ENCODE results near the gene TCP1.

The TCP1 gene

DNA sequence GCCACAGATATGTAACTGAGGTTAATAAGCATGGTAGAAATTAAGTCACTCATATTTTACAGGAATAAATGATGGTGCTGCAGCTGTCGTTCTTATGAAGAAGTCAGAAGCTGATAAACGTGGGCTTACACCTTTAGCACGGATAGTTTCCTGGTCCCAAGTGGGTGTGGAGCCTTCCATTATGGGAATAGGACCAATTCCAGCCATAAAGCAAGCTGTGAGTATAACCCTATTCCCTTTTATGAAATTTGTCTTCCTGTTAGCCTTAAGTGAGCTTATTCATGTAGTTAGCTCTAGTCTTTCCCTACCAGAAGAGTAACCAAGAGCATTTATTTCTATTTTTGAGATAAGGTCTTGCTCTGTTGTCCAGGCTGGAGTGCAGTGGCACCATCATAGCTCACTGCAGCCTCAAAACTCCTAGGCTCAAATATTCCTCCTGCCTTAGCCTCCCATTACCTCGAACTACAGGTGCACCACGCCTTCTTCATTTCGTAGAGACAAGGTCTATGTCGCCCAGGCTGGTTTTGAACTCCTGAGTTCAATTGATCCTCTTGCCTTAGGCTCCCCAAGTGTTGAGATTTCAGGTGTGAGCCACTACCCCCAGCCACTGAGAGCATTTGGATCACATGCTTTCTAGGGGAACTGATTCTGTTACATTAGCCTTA is 12.0 kb downstream of the TCP1 start:
- H3K27ac Mint-ChIP-seq: no peak overlapping the region
- H3K4me1 Mint-ChIP-seq (ENCODE audit: low read depth): peaks cover 8% of the 10 kb centered on the region
- H3K4me3 Mint-ChIP-seq: no peak overlapping the region
- no peaks in the 10 kb centered on the region for H3K27me3 Mint-ChIP-seq
- no peaks in the 10 kb centered on the region for H3K9me3 Mint-ChIP-seq
- intact Hi-C loops (cut with micrococcal nuclease): loop anchor here (10.0 kb wide), 1 partner anchor 307 kb away; no protein-coding TSS in a partner anchor
- peaks cover 98% of the 10 kb centered on the region for H3K36me3 Mint-ChIP-seq (ENCODE audit: low read depth)

- H3K27ac Mint-ChIP-seq: no peak overlapping the region
- H3K36me3 Mint-ChIP-seq (ENCODE audit: low read depth): peaks cover 98% of the 10 kb centered on the region
- no peak overlapping the region for H3K4me3 Mint-ChIP-seq
- intact Hi-C loops (cut with micrococcal nuclease): loop anchor here (10.0 kb wide), 1 partner anchor 313 kb away; no protein-coding TSS in a partner anchor
- peaks cover 10% of the 10 kb centered on the region for H3K4me1 Mint-ChIP-seq (ENCODE audit: low read depth)
- no peaks in the 10 kb centered on the region for H3K27me3 Mint-ChIP-seq
- H3K9me3 Mint-ChIP-seq: no peaks in the 10 kb centered on the region
These were observed 17.2 kb downstream of the TCP1 start for GRCh38 chr6:159772196-159772595.

- no peaks in the 10 kb centered on the region for H3K27me3 Mint-ChIP-seq
- peaks cover 5% of the 10 kb centered on the region for H3K4me1 Mint-ChIP-seq (ENCODE audit: low read depth)
- peaks cover 97% of the 10 kb centered on the region for H3K36me3 Mint-ChIP-seq (ENCODE audit: low read depth)
- intact Hi-C loops (cut with micrococcal nuclease): no loop called here
- no peak overlapping the region for H3K4me3 Mint-ChIP-seq
- no peaks in the 10 kb centered on the region for H3K9me3 Mint-ChIP-seq
- H3K27ac Mint-ChIP-seq: no peak overlapping the region
These were observed 19.9 kb downstream of the TCP1 start for GRCh38 chr6:159769470-159769869.

- H3K27ac Mint-ChIP-seq: no peak overlapping the region
- intact Hi-C loops (cut with micrococcal nuclease): no loop called here
These were observed 22.5 kb downstream of the TCP1 start for GRCh38 chr6:159766906-159767305.

DNA sequence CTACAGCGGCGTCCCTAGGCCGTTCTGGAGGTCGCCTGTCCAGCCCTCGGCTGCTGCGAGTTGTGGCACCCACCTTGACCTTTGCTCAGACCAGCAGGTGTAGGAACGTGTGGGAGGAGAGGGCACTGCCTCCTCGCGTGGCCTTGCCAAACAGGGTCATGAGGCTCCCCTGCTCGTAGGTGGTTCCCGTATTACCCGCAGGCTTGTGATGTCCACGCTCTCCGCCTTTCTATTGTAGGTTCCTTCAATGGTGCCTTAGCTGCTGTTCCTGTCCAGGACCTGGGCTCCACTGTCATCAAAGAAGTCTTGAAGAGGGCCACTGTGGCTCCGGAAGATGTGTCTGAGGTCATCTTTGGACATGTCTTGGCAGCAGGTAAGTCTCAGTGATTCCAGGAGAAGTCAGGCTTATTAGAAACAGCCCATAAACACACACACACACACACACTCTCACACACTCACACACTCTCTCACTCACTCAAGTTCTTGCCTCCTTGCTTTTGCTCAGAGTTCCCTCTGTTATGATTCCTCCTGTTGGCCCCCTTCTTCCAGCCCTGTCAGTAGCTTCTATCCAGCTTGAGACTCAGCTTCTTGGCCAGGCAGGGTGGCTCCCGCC is 26.6 kb downstream of the TCP1 start:
- intact Hi-C loops (cut with micrococcal nuclease): loop anchor here (1.0 kb wide), 2 partner anchors 27 to 71 kb away; partner anchors contain the start of gene TCP1
- no peaks in the 10 kb centered on the region for H3K9me3 Mint-ChIP-seq
- H3K36me3 Mint-ChIP-seq (ENCODE audit: low read depth): peaks cover 88% of the 10 kb centered on the region
- H3K27me3 Mint-ChIP-seq: no peaks in the 10 kb centered on the region
- H3K27ac Mint-ChIP-seq: peak overlapping the region; percentile 95
- H3K4me3 Mint-ChIP-seq: peak overlapping the region; percentile 95
- H3K4me1 Mint-ChIP-seq (ENCODE audit: low read depth): peaks cover 39% of the 10 kb centered on the region

More at GRCh38 chr6:159766906-159767305, 22.5 kb downstream of the TCP1 start:
- Mint-ChIP-seq H3K9me3 (no peaks in the 10 kb centered on the region), H3K4me1 (ENCODE audit: low read depth) (peaks cover 20% of the 10 kb centered on the region), H3K27me3 (no peaks in the 10 kb centered on the region), H3K36me3 (ENCODE audit: low read depth) (peaks cover 96% of the 10 kb centered on the region), H3K4me3 (no peak overlapping the region)

DNA sequence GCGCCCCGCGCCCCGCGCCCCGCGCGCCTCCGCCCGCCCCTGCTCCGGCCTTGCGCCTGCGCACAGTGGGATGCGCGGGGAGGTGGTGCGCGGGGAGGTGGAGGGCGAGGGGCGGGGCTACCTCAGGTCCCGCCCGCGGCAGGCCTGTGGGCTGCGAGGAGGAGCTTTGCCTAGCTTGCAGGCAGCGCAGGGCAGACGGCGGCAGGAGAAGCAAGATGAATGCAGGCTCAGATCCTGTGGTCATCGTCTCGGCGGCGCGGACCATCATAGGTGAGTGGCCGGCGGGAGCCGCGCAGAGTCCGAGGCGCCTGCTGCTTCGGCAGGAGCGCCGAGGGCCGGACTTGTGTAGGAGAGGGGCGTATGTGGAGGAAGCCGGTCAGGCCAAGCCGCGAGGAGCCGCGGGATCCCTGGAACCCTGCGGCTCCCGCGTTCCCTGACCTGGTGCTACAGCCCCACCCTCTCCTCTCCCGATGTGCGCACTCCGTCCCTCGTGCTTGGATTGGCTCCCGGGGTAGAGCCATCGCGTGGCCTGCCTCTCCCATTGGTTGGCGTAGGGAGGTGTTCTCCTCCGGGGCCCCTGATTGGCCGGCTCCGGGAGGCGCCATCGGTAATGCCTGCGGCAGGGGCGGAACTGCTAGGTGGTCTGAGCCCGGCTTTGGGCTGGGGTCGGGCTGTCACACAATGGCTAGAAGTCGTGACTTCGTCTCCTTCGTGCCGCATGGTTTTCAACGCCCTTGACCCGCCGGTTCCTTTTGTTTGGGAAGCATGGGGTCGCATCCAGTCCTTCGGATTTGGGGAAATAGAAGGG is 27.3 kb downstream of the TCP1 start, which contains the start of gene ACAT2:
Gene ACAT2, plus strand, starts transcription at position 173 of the 808 bp plus-strand sequence. Its CDS starts 43 bp downstream, at position 216.
- intact Hi-C loops (cut with micrococcal nuclease): loop anchor here (1.0 to 2.0 kb wide), 3 partner anchors 27 to 71 kb away; partner anchors contain the start of gene TCP1
- no peaks in the 10 kb centered on the region for H3K27me3 Mint-ChIP-seq
- peaks cover 88% of the 10 kb centered on the region for H3K36me3 Mint-ChIP-seq (ENCODE audit: low read depth)
- H3K27ac Mint-ChIP-seq: peak within 1 kb of the TSS; percentile 95
- peaks cover 39% of the 10 kb centered on the region for H3K4me1 Mint-ChIP-seq (ENCODE audit: low read depth)
- H3K4me3 Mint-ChIP-seq: peak within 1 kb of the TSS; percentile 95
- no peaks in the 10 kb centered on the region for H3K9me3 Mint-ChIP-seq

DNA sequence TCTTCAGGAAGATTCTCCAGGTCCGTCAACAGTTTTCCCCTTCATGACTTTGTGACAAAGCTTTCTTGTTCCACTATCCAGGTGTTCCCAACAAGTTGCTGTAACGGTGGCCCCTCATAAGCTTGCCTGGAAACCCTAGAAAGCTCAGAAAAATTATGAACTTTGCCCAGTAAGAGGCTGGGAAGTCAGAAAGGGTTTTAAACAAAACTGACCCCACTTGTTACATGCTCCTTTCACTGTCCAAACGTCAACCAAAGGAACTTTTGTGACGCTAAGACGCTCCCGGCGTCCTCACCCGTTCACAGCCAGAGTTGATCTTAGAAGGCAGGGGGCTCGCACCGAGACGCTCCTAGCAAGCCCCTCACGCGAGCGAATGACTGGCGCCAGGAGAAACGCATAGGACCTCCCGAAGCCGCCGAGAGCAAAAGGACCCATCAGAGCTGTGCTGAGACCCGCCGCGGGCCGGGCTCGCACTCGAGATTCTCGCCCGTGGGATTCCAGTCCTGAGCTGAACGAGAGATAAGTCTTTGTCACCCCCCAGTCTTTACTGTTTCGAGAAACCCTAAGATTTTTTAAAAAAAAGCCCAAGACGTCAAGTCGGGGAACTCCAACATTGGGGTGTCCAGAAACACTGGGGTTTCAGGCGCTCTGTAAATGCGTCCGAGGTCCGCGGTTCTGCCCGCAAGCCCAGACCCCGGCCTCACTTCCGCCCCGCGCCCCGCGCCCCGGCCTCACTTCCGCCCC is 28.1 kb downstream of the TCP1 start:
- intact Hi-C loops (cut with micrococcal nuclease): loop anchor here (2.0 kb wide), 1 partner anchor 32 kb away; no protein-coding TSS in a partner anchor
- Mint-ChIP-seq H3K27ac (peak overlapping the region; percentile 95), H3K4me1 (ENCODE audit: low read depth) (peaks cover 39% of the 10 kb centered on the region), H3K9me3 (no peaks in the 10 kb centered on the region), H3K27me3 (no peaks in the 10 kb centered on the region), H3K36me3 (ENCODE audit: low read depth) (peaks cover 88% of the 10 kb centered on the region), H3K4me3 (peak overlapping the region; percentile 95)

DNA sequence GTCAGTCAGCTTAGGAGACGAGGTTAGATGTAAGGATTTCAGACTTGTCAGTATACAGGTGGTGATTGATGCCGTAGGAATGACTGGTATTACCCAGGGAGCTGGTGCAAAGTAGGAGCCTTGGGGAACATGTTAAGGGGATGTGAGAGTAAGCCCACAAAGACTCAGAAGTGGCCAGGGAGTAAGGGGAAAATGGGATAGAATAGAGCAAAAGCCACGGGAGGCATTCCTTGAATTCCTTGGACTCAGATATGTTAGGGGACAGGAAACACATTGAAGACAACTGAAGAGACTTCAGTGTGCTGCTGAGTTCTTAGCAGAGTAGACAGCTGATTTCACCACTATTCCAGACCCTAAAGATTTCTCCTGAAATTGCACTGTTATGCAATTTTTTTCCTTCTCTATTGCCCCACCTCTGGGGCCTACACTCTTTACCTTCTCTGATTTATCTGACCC is 28.8 kb downstream of the TCP1 start:
- Mint-ChIP-seq H3K27ac (peak overlapping the region; percentile 95), H3K4me3 (peak overlapping the region; percentile 95), H3K9me3 (no peaks in the 10 kb centered on the region), H3K27me3 (no peaks in the 10 kb centered on the region), H3K4me1 (ENCODE audit: low read depth) (peaks cover 39% of the 10 kb centered on the region), H3K36me3 (ENCODE audit: low read depth) (peaks cover 89% of the 10 kb centered on the region)
- intact Hi-C loops (cut with micrococcal nuclease): loop anchor here (2.0 kb wide), 1 partner anchor 32 kb away; no protein-coding TSS in a partner anchor

- Mint-ChIP-seq H3K4me1 (ENCODE audit: low read depth) (peaks cover 39% of the 10 kb centered on the region), H3K4me3 (no peak overlapping the region), H3K27ac (no peak overlapping the region), H3K27me3 (no peaks in the 10 kb centered on the region), H3K9me3 (no peaks in the 10 kb centered on the region), H3K36me3 (ENCODE audit: low read depth) (peaks cover 89% of the 10 kb centered on the region)
- intact Hi-C loops (cut with micrococcal nuclease): loop anchor here (2.0 kb wide), 1 partner anchor 31 kb away; no protein-coding TSS in a partner anchor
These were observed 29.8 kb downstream of the TCP1 start for GRCh38 chr6:159759645-159760044.

GRCh38 chr6:159758031-159759001 is 31.1 kb downstream of the TCP1 start:
- Mint-ChIP-seq H3K27ac (no peak overlapping the region), H3K9me3 (no peaks in the 10 kb centered on the region), H3K4me1 (ENCODE audit: low read depth) (peaks cover 32% of the 10 kb centered on the region), H3K27me3 (no peaks in the 10 kb centered on the region), H3K36me3 (ENCODE audit: low read depth) (peaks cover 91% of the 10 kb centered on the region), H3K4me3 (no peak overlapping the region)
- intact Hi-C loops (cut with micrococcal nuclease): no loop called here

DNA sequence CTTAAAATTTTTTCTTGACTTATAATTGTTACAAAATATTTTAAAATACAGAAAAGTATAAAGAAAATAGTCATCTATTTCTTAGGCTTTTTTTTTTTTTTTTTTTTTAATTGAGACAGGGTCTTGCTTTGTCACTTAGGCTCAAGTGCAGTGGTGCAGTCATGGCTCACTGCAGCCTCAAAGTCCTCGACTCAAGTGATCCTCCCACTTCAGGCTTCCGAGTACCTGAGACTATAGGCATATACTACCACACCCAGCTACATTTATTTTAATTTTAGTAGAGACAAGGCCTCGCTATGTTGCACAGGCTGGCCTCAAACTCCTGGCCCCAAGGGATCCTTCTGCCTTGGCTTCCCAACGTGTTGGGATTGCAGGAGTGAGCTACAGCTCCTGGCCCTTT is 32.9 kb downstream of the TCP1 start:
- H3K4me1 Mint-ChIP-seq (ENCODE audit: low read depth): peaks cover 23% of the 10 kb centered on the region
- H3K9me3 Mint-ChIP-seq: no peaks in the 10 kb centered on the region
- intact Hi-C loops (cut with micrococcal nuclease): no loop called here
- H3K27ac Mint-ChIP-seq: no peak overlapping the region
- no peaks in the 10 kb centered on the region for H3K27me3 Mint-ChIP-seq
- no peak overlapping the region for H3K4me3 Mint-ChIP-seq
- H3K36me3 Mint-ChIP-seq (ENCODE audit: low read depth): peaks cover 89% of the 10 kb centered on the region
